Activated CD4-positive, alpha-beta memory T cell treated with anti-CD3 and anti-CD28 coated beads, Interleukin-2, amount 10 ng/mL, durations not matched to agents 7 days and 5 days (primary cell): ENCODE results near the gene JAG2. TPM values are rescaled to one million over a fixed set of nuclear protein-coding genes. Genes with fewer than 3 reads are reported as not detected.

Experiments used
- CTCF ChIA-PET: fragments of 350-600 bp; sonication (Branson Sonifier 250); formaldehyde crosslinking; loops from one replicate; lab custom pipeline; 2021; ENCODE audit warnings: antibody characterized with exemption, inconsistent platforms; lab: Charles Lee
- POLR2A ChIA-PET: fragments of 350-600 bp; sonication (Branson Sonifier 250); formaldehyde crosslinking; loops from one replicate; lab custom pipeline; 2021; ENCODE audit warnings: antibody characterized with exemption; lab: Charles Lee
- DNase-seq: peaks from one replicate; pipeline ENCODE4 v3.0.0-alpha.2; 2020
- H3K27ac Mint-ChIP-seq: one replicate; pipeline ENCODE4 v1.8.0; 2021; ENCODE audit warnings: mild to moderate bottlenecking, mixed read lengths
- H3K27me3 Mint-ChIP-seq: one replicate; pipeline ENCODE4 v1.8.0; 2021; ENCODE audit warnings: mixed read lengths
- H3K36me3 Mint-ChIP-seq: one replicate; pipeline ENCODE4 v1.8.0; 2021; ENCODE audit warnings: low read depth, mixed read lengths
- H3K4me1 Mint-ChIP-seq: one replicate; pipeline ENCODE4 v1.8.0; 2021; ENCODE audit warnings: mixed read lengths
- H3K4me3 Mint-ChIP-seq: one replicate; pipeline ENCODE4 v1.8.0; 2021; ENCODE audit warnings: mild to moderate bottlenecking, mixed read lengths
- H3K9me3 Mint-ChIP-seq: one replicate; pipeline ENCODE4 v1.8.0; 2021; ENCODE audit warnings: mixed read lengths
- total RNA-seq, 2 experiments: library from RNA; stranded (reverse); gene quantifications; one replicate each; pipeline ENCODE4 v1.2.3, GENCODE V29; 2021

The JAG2 gene
- total RNA-seq, 2 experiments from 2014 or later: 2.6 to 3.0 TPM

- H3K27ac Mint-ChIP-seq: no peak overlapping the region
- peaks cover 37% of the 10 kb centered on the region for H3K27me3 Mint-ChIP-seq
- H3K9me3 Mint-ChIP-seq: no peaks in the 10 kb centered on the region
- ChIA-PET CTCF (no interaction called here), POLR2A (no interaction called here)
- no peaks in the 10 kb centered on the region for H3K36me3 Mint-ChIP-seq
- H3K4me3 Mint-ChIP-seq: no peak overlapping the region
- no peak for DNase-seq
- H3K4me1 Mint-ChIP-seq: peaks cover 5% of the 10 kb centered on the region
Observed at GRCh38 chr14:105107351-105107750, 61.2 kb downstream of the JAG2 start.

- H3K9me3 Mint-ChIP-seq: no peaks in the 10 kb centered on the region
- DNase-seq: no peak
- H3K27me3 Mint-ChIP-seq: peaks cover 41% of the 10 kb centered on the region
- no peak overlapping the region for H3K27ac Mint-ChIP-seq
- no peaks in the 10 kb centered on the region for H3K36me3 Mint-ChIP-seq
- H3K4me1 Mint-ChIP-seq: peaks cover 5% of the 10 kb centered on the region
- CTCF ChIA-PET: interaction anchor here (0.6 kb wide), 1 partner anchor 211 kb away, joined by 3 read pairs; no protein-coding TSS in a partner anchor
- POLR2A ChIA-PET: no interaction called here
- H3K4me3 Mint-ChIP-seq: no peak overlapping the region
Observed at GRCh38 chr14:105105158-105105557, 63.4 kb downstream of the JAG2 start.

GRCh38 chr14:105102893-105103292 is 65.7 kb downstream of the JAG2 start:
- no peak overlapping the region for H3K4me3 Mint-ChIP-seq
- H3K4me1 Mint-ChIP-seq: peaks cover 5% of the 10 kb centered on the region
- no peak overlapping the region for H3K27ac Mint-ChIP-seq
- peaks cover 47% of the 10 kb centered on the region for H3K27me3 Mint-ChIP-seq
- CTCF ChIA-PET: interaction anchor here (1.9 kb wide), 1 partner anchor 16 kb away, joined by 5 read pairs; no protein-coding TSS in a partner anchor
- H3K9me3 Mint-ChIP-seq: peaks cover 3% of the 10 kb centered on the region
- no peak for DNase-seq
- POLR2A ChIA-PET: no interaction called here
- H3K36me3 Mint-ChIP-seq: no peaks in the 10 kb centered on the region

- peaks cover 46% of the 10 kb centered on the region for H3K27me3 Mint-ChIP-seq
- H3K4me3 Mint-ChIP-seq: no peak overlapping the region
- H3K27ac Mint-ChIP-seq: no peak overlapping the region
- ChIA-PET POLR2A (no interaction called here), CTCF (interaction anchor here (1.2 to 1.9 kb wide), 2 partner anchors 12 to 16 kb away, joined by 5 to 6 read pairs; no protein-coding TSS in a partner anchor)
- no peak for DNase-seq
- no peaks in the 10 kb centered on the region for H3K36me3 Mint-ChIP-seq
- H3K4me1 Mint-ChIP-seq: peaks cover 5% of the 10 kb centered on the region
- H3K9me3 Mint-ChIP-seq: peaks cover 3% of the 10 kb centered on the region
Observed at GRCh38 chr14:105102361-105102870, 66.2 kb downstream of the JAG2 start.

GRCh38 chr14:105100910-105101309 is 67.7 kb downstream of the JAG2 start:
- Mint-ChIP-seq H3K27me3 (peaks cover 36% of the 10 kb centered on the region), H3K4me1 (peaks cover 5% of the 10 kb centered on the region), H3K4me3 (no peak overlapping the region), H3K9me3 (peaks cover 3% of the 10 kb centered on the region), H3K36me3 (no peaks in the 10 kb centered on the region), H3K27ac (no peak overlapping the region)
- DNase-seq: no peak
- ChIA-PET POLR2A (no interaction called here), CTCF (no interaction called here)

- peaks cover 3% of the 10 kb centered on the region for H3K9me3 Mint-ChIP-seq
- H3K36me3 Mint-ChIP-seq: no peaks in the 10 kb centered on the region
- ChIA-PET POLR2A (no interaction called here), CTCF (interaction anchor here (0.7 kb wide), 1 partner anchor 41 kb away, joined by 3 read pairs; no protein-coding TSS in a partner anchor)
- no peaks in the 10 kb centered on the region for H3K4me1 Mint-ChIP-seq
- H3K27ac Mint-ChIP-seq: no peak overlapping the region
- H3K27me3 Mint-ChIP-seq: peaks cover 34% of the 10 kb centered on the region
- no peak overlapping the region for H3K4me3 Mint-ChIP-seq
- DNase-seq: no peak
Observed at GRCh38 chr14:105099778-105100177, 68.8 kb downstream of the JAG2 start.

GRCh38 chr14:105098316-105098715 is 70.3 kb downstream of the JAG2 start:
- Mint-ChIP-seq H3K27me3 (peaks cover 26% of the 10 kb centered on the region), H3K4me3 (no peak overlapping the region), H3K9me3 (peaks cover 3% of the 10 kb centered on the region), H3K36me3 (no peaks in the 10 kb centered on the region), H3K4me1 (peaks cover 9% of the 10 kb centered on the region), H3K27ac (no peak overlapping the region)
- DNase-seq: no peak
- ChIA-PET CTCF (no interaction called here), POLR2A (no interaction called here)

GRCh38 chr14:105097794-105098127 is 70.8 kb downstream of the JAG2 start:
- Mint-ChIP-seq H3K36me3 (no peaks in the 10 kb centered on the region), H3K27ac (no peak overlapping the region), H3K4me1 (peaks cover 11% of the 10 kb centered on the region), H3K27me3 (peaks cover 23% of the 10 kb centered on the region), H3K4me3 (no peak overlapping the region), H3K9me3 (peaks cover 3% of the 10 kb centered on the region)
- ChIA-PET POLR2A (no interaction called here), CTCF (no interaction called here)
- DNase-seq: no peak

GRCh38 chr14:105096206-105096875 is 72.2 kb downstream of the JAG2 start:
- POLR2A ChIA-PET: interaction anchor here (1.0 to 1.1 kb wide), 3 partner anchors 31 to 71 kb away, joined by 3 read pairs; partner anchors contain the start of gene GPR132
- Mint-ChIP-seq H3K27me3 (peaks cover 16% of the 10 kb centered on the region), H3K36me3 (no peaks in the 10 kb centered on the region), H3K4me3 (no peak overlapping the region), H3K27ac (no peak overlapping the region), H3K9me3 (peaks cover 3% of the 10 kb centered on the region), H3K4me1 (peaks cover 17% of the 10 kb centered on the region)
- CTCF ChIA-PET: no interaction called here
- DNase-seq: no peak

GRCh38 chr14:105095236-105095805 is 73.3 kb downstream of the JAG2 start:
- peaks cover 3% of the 10 kb centered on the region for H3K9me3 Mint-ChIP-seq
- POLR2A ChIA-PET: interaction anchor here (1.0 to 1.6 kb wide), 6 partner anchors 30 to 104 kb away, joined by 3 to 7 read pairs (median 3); partner anchors contain the start of gene GPR132
- no peaks in the 10 kb centered on the region for H3K36me3 Mint-ChIP-seq
- CTCF ChIA-PET: no interaction called here
- no peak for DNase-seq
- H3K4me1 Mint-ChIP-seq: peaks cover 21% of the 10 kb centered on the region
- no peak overlapping the region for H3K27ac Mint-ChIP-seq
- H3K27me3 Mint-ChIP-seq: peaks cover 16% of the 10 kb centered on the region
- no peak overlapping the region for H3K4me3 Mint-ChIP-seq

- no peak overlapping the region for H3K27ac Mint-ChIP-seq
- peaks cover 21% of the 10 kb centered on the region for H3K4me1 Mint-ChIP-seq
- DNase-seq: no peak
- ChIA-PET CTCF (interaction anchor here (0.6 to 1.3 kb wide), 3 partner anchors 48 to 258 kb away, joined by 3 to 4 read pairs (median 4); no protein-coding TSS in a partner anchor), POLR2A (interaction anchor here (0.6 to 1.6 kb wide), 6 partner anchors 29 to 812 kb away, joined by 3 to 7 read pairs (median 3); partner anchors contain the start of genes BTBD6 and GPR132)
- no peaks in the 10 kb centered on the region for H3K9me3 Mint-ChIP-seq
- H3K36me3 Mint-ChIP-seq: no peaks in the 10 kb centered on the region
- peak overlapping the region; percentile 70 for H3K4me3 Mint-ChIP-seq
- peaks cover 10% of the 10 kb centered on the region for H3K27me3 Mint-ChIP-seq
Observed at GRCh38 chr14:105094193-105094907, 74.2 kb downstream of the JAG2 start.

GRCh38 chr14:105093431-105094192 is 75.0 kb downstream of the JAG2 start:
- ChIA-PET POLR2A (interaction anchor here (0.6 to 1.6 kb wide), 5 partner anchors 29 to 811 kb away, joined by 3 to 7 read pairs (median 3); partner anchors contain the start of genes BTBD6 and GPR132), CTCF (interaction anchor here (0.6 to 1.3 kb wide), 3 partner anchors 47 to 259 kb away, joined by 3 to 4 read pairs (median 4); no protein-coding TSS in a partner anchor)
- H3K27ac Mint-ChIP-seq: peak overlapping the region; percentile 26
- peak overlapping the region; percentile 70 for H3K4me3 Mint-ChIP-seq
- no peaks in the 10 kb centered on the region for H3K36me3 Mint-ChIP-seq
- DNase-seq: peak; percentile 74
- H3K9me3 Mint-ChIP-seq: no peaks in the 10 kb centered on the region
- H3K27me3 Mint-ChIP-seq: peaks cover 8% of the 10 kb centered on the region
- H3K4me1 Mint-ChIP-seq: peaks cover 25% of the 10 kb centered on the region
